ENCODE results near the gene NR4A2.

DNA sequence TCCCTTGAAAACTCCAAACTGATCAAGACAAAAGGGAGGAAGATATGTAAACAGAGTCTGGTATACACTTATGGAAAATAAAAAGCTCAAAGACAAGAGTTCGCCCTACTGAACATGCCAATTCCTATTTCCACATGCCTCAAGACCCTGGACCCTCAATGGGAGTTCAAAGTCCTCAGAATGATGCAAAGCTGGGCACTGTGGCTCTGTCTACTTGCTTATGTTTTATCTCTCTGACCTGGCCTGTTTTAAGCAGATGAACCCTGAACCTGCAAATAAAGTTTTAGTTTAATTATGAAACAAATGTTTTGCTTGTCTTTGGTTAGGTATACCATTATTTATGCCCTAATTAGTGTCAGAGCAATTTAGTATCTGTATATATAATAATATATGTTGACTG lies 22.6 kb downstream of the NR4A2 start:
- TF ChIP-seq, protein P1, sequence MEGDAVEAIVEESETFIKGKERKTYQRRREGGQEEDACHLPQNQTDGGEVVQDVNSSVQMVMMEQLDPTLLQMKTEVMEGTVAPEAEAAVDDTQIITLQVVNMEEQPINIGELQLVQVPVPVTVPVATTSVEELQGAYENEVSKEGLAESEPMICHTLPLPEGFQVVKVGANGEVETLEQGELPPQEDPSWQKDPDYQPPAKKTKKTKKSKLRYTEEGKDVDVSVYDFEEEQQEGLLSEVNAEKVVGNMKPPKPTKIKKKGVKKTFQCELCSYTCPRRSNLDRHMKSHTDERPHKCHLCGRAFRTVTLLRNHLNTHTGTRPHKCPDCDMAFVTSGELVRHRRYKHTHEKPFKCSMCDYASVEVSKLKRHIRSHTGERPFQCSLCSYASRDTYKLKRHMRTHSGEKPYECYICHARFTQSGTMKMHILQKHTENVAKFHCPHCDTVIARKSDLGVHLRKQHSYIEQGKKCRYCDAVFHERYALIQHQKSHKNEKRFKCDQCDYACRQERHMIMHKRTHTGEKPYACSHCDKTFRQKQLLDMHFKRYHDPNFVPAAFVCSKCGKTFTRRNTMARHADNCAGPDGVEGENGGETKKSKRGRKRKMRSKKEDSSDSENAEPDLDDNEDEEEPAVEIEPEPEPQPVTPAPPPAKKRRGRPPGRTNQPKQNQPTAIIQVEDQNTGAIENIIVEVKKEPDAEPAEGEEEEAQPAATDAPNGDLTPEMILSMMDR (optimal IDR thresholded peaks at IDR 0.05 in 1 of 3, IDR thresholded peaks at IDR 0.05 in 1 of 3, conservative IDR thresholded peaks at IDR 0.05 in 1 of 3; ENCODE audit: extremely low read depth in 1 of 3, insufficient read depth in 2 of 3, low read length in 3 of 3): no peak
- TF ChIP-seq EZH2 (IDR thresholded peaks at IDR 0.05; ENCODE audit: low read length): no peak

Measured in keratinocyte (primary cell).